ENCODE results near the gene UNC13A. TPM values are rescaled to one million over a fixed set of nuclear protein-coding genes. Genes with fewer than 3 reads are reported as not detected.
"Not testable (repeated sequence)": the region's sequence is repeated elsewhere in the genome, so short reads cannot be mapped to it uniquely, and the experiment has no call there.

Gene UNC13A
- total RNA-seq, 1 experiment from 2014 or later, result 0.03 TPM

GRCh38 chr19:17570291-17570690 lies 117.9 kb downstream of the UNC13A start:
- DNase-seq (ENCODE audit: low spot score), result not testable (repeated sequence)

GRCh38 chr19:17567940-17568339 lies 120.2 kb downstream of the UNC13A start:
- DNase-seq (ENCODE audit: low spot score), result no peak

- DNase-seq (ENCODE audit: low spot score), result no peak
Measured at GRCh38 chr19:17565611-17566010, 122.5 kb downstream of the UNC13A start.

- no peak for DNase-seq (ENCODE audit: low spot score)
Measured at GRCh38 chr19:17564781-17565180, 123.4 kb downstream of the UNC13A start.

- no peak for DNase-seq (ENCODE audit: low spot score)
Measured at GRCh38 chr19:17562561-17562960, 125.6 kb downstream of the UNC13A start.

GRCh38 chr19:17562097-17562496 lies 126.1 kb downstream of the UNC13A start:
- no peak for DNase-seq (ENCODE audit: low spot score)

- DNase-seq (ENCODE audit: low spot score), result no peak
Measured at GRCh38 chr19:17560205-17560595, 128.0 kb downstream of the UNC13A start.

GRCh38 chr19:17557466-17557865 lies 130.7 kb downstream of the UNC13A start:
- DNase-seq (ENCODE audit: low spot score), result no peak

GRCh38 chr19:17556995-17557394 lies 131.2 kb downstream of the UNC13A start:
- DNase-seq (ENCODE audit: low spot score), result no peak

- peak; percentile 75 for DNase-seq (ENCODE audit: low spot score)
Measured at GRCh38 chr19:17555929-17556813, 132.0 kb downstream of the UNC13A start.

GRCh38 chr19:17555480-17555928 lies 132.7 kb downstream of the UNC13A start, which contains the start of gene COLGALT1:
COLGALT1 (plus strand) TSS chr19:17555649; CDS start chr19:17555714, 65 bp downstream.
- DNase-seq (ENCODE audit: low spot score), result peak; percentile 95

- DNase-seq (ENCODE audit: low spot score), result no peak
Measured at GRCh38 chr19:17554968-17555479, 133.1 kb downstream of the UNC13A start.

- no peak for DNase-seq (ENCODE audit: low spot score)
Measured at GRCh38 chr19:17553256-17553655, 134.9 kb downstream of the UNC13A start.

- not testable (repeated sequence) for DNase-seq (ENCODE audit: low spot score)
Measured at GRCh38 chr19:17552735-17553134, 135.4 kb downstream of the UNC13A start.

Other genes starting within 250 kb of the UNC13A start
- not detected in 2 replicates for gene TMEM221, start 239.7 kb downstream of the UNC13A start, total RNA-seq (2014; rRNA removed; shearing (Covaris generic))
- not detected in 2 replicates for gene NXNL1, start 227.4 kb downstream of the UNC13A start, total RNA-seq (2014; rRNA removed; shearing (Covaris generic))
- 2.6 and 3.1 TPM in 2 replicates for gene SLC27A1, start 217.8 kb downstream of the UNC13A start, total RNA-seq (2014; rRNA removed; shearing (Covaris generic))
- 75.7 and 90.9 TPM in 2 replicates for gene PGLS, start 176.7 kb downstream of the UNC13A start, total RNA-seq (2014; rRNA removed; shearing (Covaris generic))
- 76.2 and 88.5 TPM in 2 replicates for gene COLGALT1, start 132.7 kb downstream of the UNC13A start, total RNA-seq (2014; rRNA removed; shearing (Covaris generic))
- gene MAP1S, start 31.1 kb upstream of the UNC13A start, total RNA-seq (2014; rRNA removed; shearing (Covaris generic)), result 21.8 and 21.9 TPM in 2 replicates
- gene FCHO1, start 63.1 kb upstream of the UNC13A start, total RNA-seq (2014; rRNA removed; shearing (Covaris generic)), result 0.42 and 1.2 TPM in 2 replicates
- 44.3 and 49.6 TPM in 2 replicates for gene B3GNT3, start 106.8 kb upstream of the UNC13A start, total RNA-seq (2014; rRNA removed; shearing (Covaris generic))
- not detected in 2 replicates for gene INSL3, start 133.2 kb upstream of the UNC13A start, total RNA-seq (2014; rRNA removed; shearing (Covaris generic))
- 0.23 and 0.31 TPM in 2 replicates for gene JAK3, start 159.6 kb upstream of the UNC13A start, total RNA-seq (2014; rRNA removed; shearing (Covaris generic))
- 2,120 and 2,211 TPM in 2 replicates for gene RPL18A, start 171.6 kb upstream of the UNC13A start, total RNA-seq (2014; rRNA removed; shearing (Covaris generic))
- gene SLC5A5, start 183.6 kb upstream of the UNC13A start, total RNA-seq (2014; rRNA removed; shearing (Covaris generic)), result not detected in 2 replicates
- gene CCDC124, start 244.7 kb upstream of the UNC13A start, total RNA-seq (2014; rRNA removed; shearing (Covaris generic)), result 77.2 and 85.3 TPM in 2 replicates